Activated naive CD4-positive, alpha-beta T cell treated with anti-CD3 and anti-CD28 coated beads, Interleukin-2, amount 50 U/mL, for 24 hours (primary cell): ENCODE data around the gene TACC3.

Experiments used
- H3K27ac Mint-ChIP-seq: one replicate; pipeline ENCODE4 v1.8.0; 2021; ENCODE audit warnings: mild to moderate bottlenecking, mixed read lengths
- H3K27me3 Mint-ChIP-seq: one replicate; pipeline ENCODE4 v1.8.0; 2021; ENCODE audit warnings: mixed read lengths
- H3K36me3 Mint-ChIP-seq: one replicate; pipeline ENCODE4 v1.8.0; 2021; ENCODE audit warnings: mixed read lengths
- H3K4me1 Mint-ChIP-seq: one replicate; pipeline ENCODE4 v1.8.0; 2021; ENCODE audit warnings: mixed read lengths
- H3K4me3 Mint-ChIP-seq: one replicate; pipeline ENCODE4 v1.8.0; 2021; ENCODE audit warnings: mild to moderate bottlenecking, mixed read lengths
- H3K9me3 Mint-ChIP-seq: one replicate; pipeline ENCODE4 v1.8.0; 2021; ENCODE audit warnings: mixed read lengths

Gene TACC3

GRCh38 chr4:1728061-1728980 is 7.0 kb downstream of the TACC3 start:
- no peaks in the 10 kb centered on the region for H3K9me3 Mint-ChIP-seq
- H3K4me3 Mint-ChIP-seq: no peak overlapping the region
- peaks cover 5% of the 10 kb centered on the region for H3K36me3 Mint-ChIP-seq
- H3K4me1 Mint-ChIP-seq: peaks cover 50% of the 10 kb centered on the region
- no peaks in the 10 kb centered on the region for H3K27me3 Mint-ChIP-seq
- H3K27ac Mint-ChIP-seq: no peak overlapping the region

- no peak overlapping the region for H3K4me3 Mint-ChIP-seq
- H3K27me3 Mint-ChIP-seq: no peaks in the 10 kb centered on the region
- H3K36me3 Mint-ChIP-seq: peaks cover 5% of the 10 kb centered on the region
- H3K9me3 Mint-ChIP-seq: no peaks in the 10 kb centered on the region
- H3K4me1 Mint-ChIP-seq: peaks cover 30% of the 10 kb centered on the region
- no peak overlapping the region for H3K27ac Mint-ChIP-seq
Observed at GRCh38 chr4:1730532-1731135, 9.3 kb downstream of the TACC3 start.

GRCh38 chr4:1731180-1731579 is 9.9 kb downstream of the TACC3 start:
- H3K27me3 Mint-ChIP-seq: no peaks in the 10 kb centered on the region
- H3K36me3 Mint-ChIP-seq: peaks cover 5% of the 10 kb centered on the region
- no peaks in the 10 kb centered on the region for H3K9me3 Mint-ChIP-seq
- no peak overlapping the region for H3K27ac Mint-ChIP-seq
- H3K4me3 Mint-ChIP-seq: no peak overlapping the region
- peaks cover 26% of the 10 kb centered on the region for H3K4me1 Mint-ChIP-seq

- Mint-ChIP-seq H3K36me3 (peaks cover 1% of the 10 kb centered on the region), H3K4me1 (peaks cover 12% of the 10 kb centered on the region), H3K4me3 (no peak overlapping the region), H3K27ac (no peak overlapping the region), H3K27me3 (no peaks in the 10 kb centered on the region), H3K9me3 (no peaks in the 10 kb centered on the region)
Observed at GRCh38 chr4:1732911-1733310, 11.6 kb downstream of the TACC3 start.

GRCh38 chr4:1735215-1735614 is 13.9 kb downstream of the TACC3 start:
- Mint-ChIP-seq H3K4me3 (no peak overlapping the region), H3K27me3 (no peaks in the 10 kb centered on the region), H3K27ac (no peak overlapping the region), H3K36me3 (peaks cover 13% of the 10 kb centered on the region), H3K9me3 (peaks cover 5% of the 10 kb centered on the region), H3K4me1 (no peaks in the 10 kb centered on the region)

- peaks cover 15% of the 10 kb centered on the region for H3K36me3 Mint-ChIP-seq
- H3K4me3 Mint-ChIP-seq: no peak overlapping the region
- no peak overlapping the region for H3K27ac Mint-ChIP-seq
Observed at GRCh38 chr4:1736812-1737211, 15.5 kb downstream of the TACC3 start.

GRCh38 chr4:1737666-1738065 is 16.3 kb downstream of the TACC3 start:
- no peak overlapping the region for H3K27ac Mint-ChIP-seq
- H3K4me1 Mint-ChIP-seq: no peaks in the 10 kb centered on the region
- H3K9me3 Mint-ChIP-seq: peaks cover 5% of the 10 kb centered on the region
- peaks cover 15% of the 10 kb centered on the region for H3K36me3 Mint-ChIP-seq
- no peak overlapping the region for H3K4me3 Mint-ChIP-seq
- no peaks in the 10 kb centered on the region for H3K27me3 Mint-ChIP-seq

More at GRCh38 chr4:1736812-1737211, 15.5 kb downstream of the TACC3 start:
- Mint-ChIP-seq H3K27me3 (no peaks in the 10 kb centered on the region), H3K4me1 (no peaks in the 10 kb centered on the region), H3K9me3 (peaks cover 5% of the 10 kb centered on the region)

- peaks cover 16% of the 10 kb centered on the region for H3K36me3 Mint-ChIP-seq
- H3K27ac Mint-ChIP-seq: peak overlapping the region; percentile 26
- no peak overlapping the region for H3K4me3 Mint-ChIP-seq
- no peaks in the 10 kb centered on the region for H3K4me1 Mint-ChIP-seq
- no peaks in the 10 kb centered on the region for H3K27me3 Mint-ChIP-seq
- H3K9me3 Mint-ChIP-seq: peaks cover 5% of the 10 kb centered on the region
Observed at GRCh38 chr4:1738410-1738809, 17.1 kb downstream of the TACC3 start.

- peaks cover 5% of the 10 kb centered on the region for H3K9me3 Mint-ChIP-seq
- H3K4me1 Mint-ChIP-seq: no peaks in the 10 kb centered on the region
- no peaks in the 10 kb centered on the region for H3K27me3 Mint-ChIP-seq
- peaks cover 17% of the 10 kb centered on the region for H3K36me3 Mint-ChIP-seq
- no peak overlapping the region for H3K27ac Mint-ChIP-seq
- no peak overlapping the region for H3K4me3 Mint-ChIP-seq
Observed at GRCh38 chr4:1739358-1739757, 18.0 kb downstream of the TACC3 start.

GRCh38 chr4:1740021-1740545 is 18.8 kb downstream of the TACC3 start:
- H3K36me3 Mint-ChIP-seq: peaks cover 17% of the 10 kb centered on the region
- no peaks in the 10 kb centered on the region for H3K27me3 Mint-ChIP-seq
- no peak overlapping the region for H3K27ac Mint-ChIP-seq
- H3K9me3 Mint-ChIP-seq: peaks cover 5% of the 10 kb centered on the region
- no peak overlapping the region for H3K4me3 Mint-ChIP-seq
- H3K4me1 Mint-ChIP-seq: no peaks in the 10 kb centered on the region

- no peak overlapping the region for H3K27ac Mint-ChIP-seq
- H3K36me3 Mint-ChIP-seq: peaks cover 17% of the 10 kb centered on the region
- H3K4me1 Mint-ChIP-seq: no peaks in the 10 kb centered on the region
- H3K4me3 Mint-ChIP-seq: no peak overlapping the region
- peaks cover 5% of the 10 kb centered on the region for H3K9me3 Mint-ChIP-seq
- H3K27me3 Mint-ChIP-seq: no peaks in the 10 kb centered on the region
Observed at GRCh38 chr4:1741208-1741607, 19.9 kb downstream of the TACC3 start.

- H3K4me1 Mint-ChIP-seq: no peaks in the 10 kb centered on the region
- H3K36me3 Mint-ChIP-seq: peaks cover 10% of the 10 kb centered on the region
- H3K27me3 Mint-ChIP-seq: no peaks in the 10 kb centered on the region
- peak overlapping the region; percentile 26 for H3K4me3 Mint-ChIP-seq
- H3K27ac Mint-ChIP-seq: no peak overlapping the region
- H3K9me3 Mint-ChIP-seq: peaks cover 3% of the 10 kb centered on the region
Observed at GRCh38 chr4:1743551-1743950, 22.2 kb downstream of the TACC3 start.

- Mint-ChIP-seq H3K27ac (peak overlapping the region; percentile 17), H3K36me3 (peaks cover 6% of the 10 kb centered on the region), H3K4me1 (no peaks in the 10 kb centered on the region), H3K27me3 (no peaks in the 10 kb centered on the region), H3K4me3 (no peak overlapping the region), H3K9me3 (no peaks in the 10 kb centered on the region)
Observed at GRCh38 chr4:1743975-1744374, 22.7 kb downstream of the TACC3 start.

- H3K27me3 Mint-ChIP-seq: no peaks in the 10 kb centered on the region
- no peak overlapping the region for H3K4me3 Mint-ChIP-seq
- peaks cover 4% of the 10 kb centered on the region for H3K36me3 Mint-ChIP-seq
- no peaks in the 10 kb centered on the region for H3K9me3 Mint-ChIP-seq
- H3K4me1 Mint-ChIP-seq: no peaks in the 10 kb centered on the region
- peak overlapping the region; percentile 17 for H3K27ac Mint-ChIP-seq
Observed at GRCh38 chr4:1744552-1744951, 23.2 kb downstream of the TACC3 start.

- Mint-ChIP-seq H3K4me1 (no peaks in the 10 kb centered on the region), H3K27ac (no peak overlapping the region), H3K9me3 (no peaks in the 10 kb centered on the region), H3K27me3 (no peaks in the 10 kb centered on the region), H3K36me3 (peaks cover 4% of the 10 kb centered on the region), H3K4me3 (no peak overlapping the region)
Observed at GRCh38 chr4:1745165-1745564, 23.8 kb downstream of the TACC3 start.

GRCh38 chr4:1745697-1746096 is 24.4 kb downstream of the TACC3 start:
- H3K4me1 Mint-ChIP-seq: no peaks in the 10 kb centered on the region
- no peak overlapping the region for H3K27ac Mint-ChIP-seq
- no peak overlapping the region for H3K4me3 Mint-ChIP-seq
- peaks cover 4% of the 10 kb centered on the region for H3K36me3 Mint-ChIP-seq
- no peaks in the 10 kb centered on the region for H3K27me3 Mint-ChIP-seq
- no peaks in the 10 kb centered on the region for H3K9me3 Mint-ChIP-seq
